ENCODE measurements around the gene CACNB4. TPM values are rescaled to one million over a fixed set of nuclear protein-coding genes. Genes with fewer than 3 reads are reported as not detected.

CACNB4 gene
- total RNA-seq, 1 experiment from 2014 or later, result 1.7 TPM

DNA sequence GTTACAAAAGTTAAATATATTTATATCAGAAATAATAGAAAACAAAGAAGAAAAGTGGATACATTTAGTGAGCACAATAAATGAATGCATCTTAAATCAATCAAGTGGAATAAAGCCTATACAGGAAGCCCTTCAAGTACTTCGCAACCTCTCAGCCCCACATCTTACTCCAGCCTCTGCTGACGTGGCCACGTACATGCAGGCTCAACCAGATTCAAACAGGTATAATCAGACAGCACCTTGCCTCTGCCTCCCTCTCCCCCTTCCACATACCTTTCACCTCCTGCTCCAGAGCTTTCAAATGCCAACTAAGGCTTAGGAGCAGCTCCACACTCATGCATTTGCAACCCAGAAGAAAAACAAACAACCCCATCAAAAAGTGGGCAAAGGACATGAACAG, 32.9 kb downstream of the CACNB4 start:
- Histone ChIP-seq H3K9me3 (ENCODE audit: control insufficient read depth, insufficient read depth, low read depth, low read length) (no peaks in the 10 kb centered on the region), H3K27me3 (ENCODE audit: control insufficient read depth, insufficient read depth, low read length) (peaks cover 6% of the 10 kb centered on the region), H3K4me1 (ENCODE audit: control insufficient read depth, insufficient read depth, low read length) (no peaks in the 10 kb centered on the region), H3K4me3 (ENCODE audit: low read depth in 2 of 2, low read length in 2 of 2) (no peak overlapping the region), H3K36me3 (ENCODE audit: control insufficient read depth, insufficient read depth, low read length) (no peaks in the 10 kb centered on the region), H3K27ac (ENCODE audit: low read length) (no peak overlapping the region)
- in situ Hi-C loops (cut with HindIII; ENCODE audit: low pct_unique_long_range_greater_than_20kb, low sequenced_read_pairs), result no loop called here
- ATAC-seq, result no peak
- no TSS peak for BruUV-seq (replicated peaks)
- ChIA-PET POLR2A (no interaction called here), CTCF (no interaction called here)
- intact Hi-C loops (cut with micrococcal nuclease; ENCODE audit: unreplicated experiment), result no loop called here
- no peak for DNase-seq (ENCODE audit: low read depth, low spot score)
- TF ChIP-seq, protein P1, sequence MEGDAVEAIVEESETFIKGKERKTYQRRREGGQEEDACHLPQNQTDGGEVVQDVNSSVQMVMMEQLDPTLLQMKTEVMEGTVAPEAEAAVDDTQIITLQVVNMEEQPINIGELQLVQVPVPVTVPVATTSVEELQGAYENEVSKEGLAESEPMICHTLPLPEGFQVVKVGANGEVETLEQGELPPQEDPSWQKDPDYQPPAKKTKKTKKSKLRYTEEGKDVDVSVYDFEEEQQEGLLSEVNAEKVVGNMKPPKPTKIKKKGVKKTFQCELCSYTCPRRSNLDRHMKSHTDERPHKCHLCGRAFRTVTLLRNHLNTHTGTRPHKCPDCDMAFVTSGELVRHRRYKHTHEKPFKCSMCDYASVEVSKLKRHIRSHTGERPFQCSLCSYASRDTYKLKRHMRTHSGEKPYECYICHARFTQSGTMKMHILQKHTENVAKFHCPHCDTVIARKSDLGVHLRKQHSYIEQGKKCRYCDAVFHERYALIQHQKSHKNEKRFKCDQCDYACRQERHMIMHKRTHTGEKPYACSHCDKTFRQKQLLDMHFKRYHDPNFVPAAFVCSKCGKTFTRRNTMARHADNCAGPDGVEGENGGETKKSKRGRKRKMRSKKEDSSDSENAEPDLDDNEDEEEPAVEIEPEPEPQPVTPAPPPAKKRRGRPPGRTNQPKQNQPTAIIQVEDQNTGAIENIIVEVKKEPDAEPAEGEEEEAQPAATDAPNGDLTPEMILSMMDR (IDR thresholded peaks at IDR 0.05), result no peak
- TF ChIP-seq POLR2AphosphoS5 (IDR thresholded peaks at IDR 0.05; ENCODE audit: low read depth, low read length) (no peak), SIN3A (IDR thresholded peaks at IDR 0.05; ENCODE audit: borderline replicate concordance, insufficient read depth, low read depth, low read length) (no peak), TCF7L2 (IDR thresholded peaks at IDR 0.05; ENCODE audit: low read depth, low read length) (no peak)
- TF ChIP-seq, protein P2, sequence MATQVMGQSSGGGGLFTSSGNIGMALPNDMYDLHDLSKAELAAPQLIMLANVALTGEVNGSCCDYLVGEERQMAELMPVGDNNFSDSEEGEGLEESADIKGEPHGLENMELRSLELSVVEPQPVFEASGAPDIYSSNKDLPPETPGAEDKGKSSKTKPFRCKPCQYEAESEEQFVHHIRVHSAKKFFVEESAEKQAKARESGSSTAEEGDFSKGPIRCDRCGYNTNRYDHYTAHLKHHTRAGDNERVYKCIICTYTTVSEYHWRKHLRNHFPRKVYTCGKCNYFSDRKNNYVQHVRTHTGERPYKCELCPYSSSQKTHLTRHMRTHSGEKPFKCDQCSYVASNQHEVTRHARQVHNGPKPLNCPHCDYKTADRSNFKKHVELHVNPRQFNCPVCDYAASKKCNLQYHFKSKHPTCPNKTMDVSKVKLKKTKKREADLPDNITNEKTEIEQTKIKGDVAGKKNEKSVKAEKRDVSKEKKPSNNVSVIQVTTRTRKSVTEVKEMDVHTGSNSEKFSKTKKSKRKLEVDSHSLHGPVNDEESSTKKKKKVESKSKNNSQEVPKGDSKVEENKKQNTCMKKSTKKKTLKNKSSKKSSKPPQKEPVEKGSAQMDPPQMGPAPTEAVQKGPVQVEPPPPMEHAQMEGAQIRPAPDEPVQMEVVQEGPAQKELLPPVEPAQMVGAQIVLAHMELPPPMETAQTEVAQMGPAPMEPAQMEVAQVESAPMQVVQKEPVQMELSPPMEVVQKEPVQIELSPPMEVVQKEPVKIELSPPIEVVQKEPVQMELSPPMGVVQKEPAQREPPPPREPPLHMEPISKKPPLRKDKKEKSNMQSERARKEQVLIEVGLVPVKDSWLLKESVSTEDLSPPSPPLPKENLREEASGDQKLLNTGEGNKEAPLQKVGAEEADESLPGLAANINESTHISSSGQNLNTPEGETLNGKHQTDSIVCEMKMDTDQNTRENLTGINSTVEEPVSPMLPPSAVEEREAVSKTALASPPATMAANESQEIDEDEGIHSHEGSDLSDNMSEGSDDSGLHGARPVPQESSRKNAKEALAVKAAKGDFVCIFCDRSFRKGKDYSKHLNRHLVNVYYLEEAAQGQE (IDR thresholded peaks at IDR 0.05; ENCODE audit: insufficient read depth in 1 of 2, low read depth in 2 of 2, low read length in 1 of 2), result no peak

DNA sequence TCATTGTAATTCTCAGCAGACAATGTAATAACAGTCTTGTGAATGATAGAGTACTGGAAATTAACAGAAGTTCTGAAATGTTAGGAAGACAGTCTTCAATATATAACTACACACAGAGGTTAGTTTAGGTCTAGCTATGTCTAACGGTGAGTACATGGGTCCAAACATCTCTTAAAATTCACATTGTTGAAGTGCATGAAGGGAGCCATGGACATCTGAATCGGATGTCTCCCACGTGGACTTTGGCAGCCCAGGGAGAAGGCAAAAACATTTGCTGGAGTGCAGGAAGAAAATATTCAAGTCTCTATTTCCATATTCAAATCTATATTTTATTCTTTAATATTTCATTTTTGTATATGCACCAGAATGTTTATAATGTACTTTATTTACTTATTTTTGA, 34.8 kb downstream of the CACNB4 start:
- DNase-seq (ENCODE audit: low read depth, low spot score), result no peak
- BruUV-seq (replicated peaks), result no TSS peak
- H3K4me3 ChIP-seq (ENCODE audit: low read depth in 2 of 2, low read length in 2 of 2), result no peak overlapping the region
- TF ChIP-seq, protein P1 (IDR thresholded peaks at IDR 0.05), result no peak
- no peak for TF ChIP-seq SIN3A (IDR thresholded peaks at IDR 0.05; ENCODE audit: borderline replicate concordance, insufficient read depth, low read depth, low read length)
- TF ChIP-seq, protein P2 (IDR thresholded peaks at IDR 0.05; ENCODE audit: insufficient read depth in 1 of 2, low read depth in 2 of 2, low read length in 1 of 2), result no peak
- no peak for TF ChIP-seq POLR2AphosphoS5 (IDR thresholded peaks at IDR 0.05; ENCODE audit: low read depth, low read length)
- no peak for TF ChIP-seq TCF7L2 (IDR thresholded peaks at IDR 0.05; ENCODE audit: low read depth, low read length)
- H3K27ac ChIP-seq (ENCODE audit: low read length), result no peak overlapping the region
- ChIA-PET POLR2A (no interaction called here), CTCF (no interaction called here)
- intact Hi-C loops (cut with micrococcal nuclease; ENCODE audit: unreplicated experiment) (no loop called here), in situ Hi-C loops (cut with HindIII; ENCODE audit: low pct_unique_long_range_greater_than_20kb, low sequenced_read_pairs) (no loop called here)
- H3K9me3 ChIP-seq (ENCODE audit: control insufficient read depth, insufficient read depth, low read depth, low read length), result no peaks in the 10 kb centered on the region
- ATAC-seq, result no peak
- H3K4me1 ChIP-seq (ENCODE audit: control insufficient read depth, insufficient read depth, low read length), result no peaks in the 10 kb centered on the region
- H3K27me3 ChIP-seq (ENCODE audit: control insufficient read depth, insufficient read depth, low read length), result peaks cover 6% of the 10 kb centered on the region
- no peaks in the 10 kb centered on the region for H3K36me3 ChIP-seq (ENCODE audit: control insufficient read depth, insufficient read depth, low read length)

All from Panc1 (cell line).